EH (cell line): ENCODE results near the gene CCNL2.
A peak's percentile ranks its signal among the peaks of the same experiment; 100 is the strongest.
"Not testable (repeated sequence)": the region's sequence is repeated elsewhere in the genome, so short reads cannot be mapped to it uniquely, and the experiment has no call there.

Experiments
- DNase-seq: peaks from one replicate; pipeline ENCODE4 v3.0.0-alpha.2; 2015; ENCODE audit warnings: low read depth

Gene CCNL2

DNA sequence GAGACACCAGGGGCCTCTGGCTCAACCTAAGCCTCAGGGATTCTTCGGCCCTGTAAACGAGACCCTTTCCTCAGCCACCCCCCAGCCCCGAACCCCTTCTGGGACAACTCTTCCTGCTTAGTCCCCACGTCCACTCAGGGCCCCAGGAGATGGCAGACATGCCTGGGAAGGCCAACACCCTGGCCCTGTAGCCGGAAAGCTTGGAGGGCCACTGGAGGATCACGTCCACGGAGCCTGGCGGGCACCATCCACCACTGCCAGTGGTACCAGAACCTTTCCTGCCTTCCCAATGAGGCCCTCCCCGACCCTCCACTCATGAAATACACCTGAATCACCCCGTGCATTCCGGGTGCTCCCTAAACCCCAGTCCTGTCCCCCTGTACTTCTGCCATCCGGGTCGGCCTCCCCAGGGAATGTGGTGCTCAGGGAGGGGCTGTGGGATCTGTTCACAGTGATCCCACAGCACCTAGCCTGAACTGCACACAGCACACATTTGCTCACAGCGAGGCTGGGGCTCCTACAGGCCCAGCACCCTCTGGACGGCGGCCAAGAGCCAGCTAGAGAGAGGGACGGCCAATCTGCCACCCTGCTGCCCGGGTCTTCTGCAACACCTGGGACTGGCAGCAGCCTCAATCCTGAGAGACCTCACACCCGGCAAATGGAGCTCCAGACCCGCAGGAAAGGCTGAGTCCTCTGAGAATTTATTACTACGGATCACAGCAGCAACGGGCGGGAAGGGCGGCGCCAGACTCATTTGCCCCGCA lies 25.9 kb downstream of the CCNL2 start:
- DNase-seq, result no peak

DNA sequence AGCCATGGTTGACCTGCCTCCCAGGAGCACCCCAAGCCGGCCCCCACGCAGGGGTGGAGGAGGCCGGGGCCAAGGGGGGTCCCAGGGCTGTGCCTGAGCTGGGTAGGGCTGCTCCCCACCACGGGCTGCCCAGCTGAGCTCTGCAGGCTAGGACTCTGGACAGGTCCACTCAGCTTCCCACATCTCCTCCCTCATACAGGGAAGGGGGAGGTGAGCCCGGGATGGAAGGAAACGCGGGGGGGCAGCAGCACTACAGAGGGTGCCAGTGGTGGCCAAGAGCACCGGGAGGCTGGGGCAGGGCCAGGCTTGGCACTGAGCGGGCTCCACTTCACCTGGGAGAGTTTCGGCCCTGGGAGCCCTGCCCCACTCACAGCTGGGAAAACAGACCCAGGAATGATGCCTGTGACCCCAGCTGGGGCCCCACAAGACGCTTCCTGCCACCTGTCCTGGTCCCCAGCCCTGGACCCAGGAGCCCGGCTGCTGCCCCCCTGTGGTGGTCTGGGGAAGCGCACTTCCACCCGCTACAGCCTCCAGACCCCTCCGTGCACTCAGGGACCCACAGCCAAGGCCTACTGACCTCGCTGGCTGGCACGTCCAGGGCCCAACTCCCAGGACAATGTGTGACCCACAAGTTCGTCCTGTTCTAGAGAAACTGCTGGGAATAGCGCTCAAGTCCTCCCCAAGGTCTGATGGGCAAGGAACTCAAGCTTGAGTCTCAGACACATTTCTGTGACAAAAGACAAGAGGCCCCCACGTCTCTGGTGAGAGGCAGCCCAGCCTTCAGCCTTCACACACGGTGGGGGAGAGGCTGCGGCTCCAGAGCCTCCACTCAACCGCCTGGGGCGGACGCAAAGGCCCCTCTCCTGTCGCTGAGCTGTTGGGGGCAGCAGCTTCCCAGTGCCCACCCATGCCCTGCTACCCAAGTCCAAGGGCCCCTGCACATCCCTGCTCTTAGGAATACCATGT lies 27.1 kb downstream of the CCNL2 start:
- DNase-seq, result peak; percentile 65

DNA sequence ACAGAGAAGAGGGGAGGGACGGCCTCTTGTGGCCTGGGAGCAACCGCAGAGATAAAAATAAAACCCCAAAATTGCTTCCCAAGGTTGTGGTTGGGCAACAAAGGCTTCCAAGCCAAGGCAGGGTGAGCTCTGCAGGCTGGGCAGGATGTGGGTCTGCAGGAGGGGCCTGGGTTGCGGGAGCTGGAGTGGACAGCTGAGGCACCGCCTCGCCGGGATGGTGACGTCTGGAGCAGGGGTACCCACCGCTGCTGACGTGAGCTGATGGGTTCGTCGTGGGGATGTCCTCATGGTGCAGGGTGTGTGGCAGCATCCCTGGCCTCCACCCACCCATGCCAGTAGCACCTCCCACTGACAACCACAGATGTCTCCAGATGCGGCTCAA lies 27.8 kb downstream of the CCNL2 start:
- no peak for DNase-seq

DNA sequence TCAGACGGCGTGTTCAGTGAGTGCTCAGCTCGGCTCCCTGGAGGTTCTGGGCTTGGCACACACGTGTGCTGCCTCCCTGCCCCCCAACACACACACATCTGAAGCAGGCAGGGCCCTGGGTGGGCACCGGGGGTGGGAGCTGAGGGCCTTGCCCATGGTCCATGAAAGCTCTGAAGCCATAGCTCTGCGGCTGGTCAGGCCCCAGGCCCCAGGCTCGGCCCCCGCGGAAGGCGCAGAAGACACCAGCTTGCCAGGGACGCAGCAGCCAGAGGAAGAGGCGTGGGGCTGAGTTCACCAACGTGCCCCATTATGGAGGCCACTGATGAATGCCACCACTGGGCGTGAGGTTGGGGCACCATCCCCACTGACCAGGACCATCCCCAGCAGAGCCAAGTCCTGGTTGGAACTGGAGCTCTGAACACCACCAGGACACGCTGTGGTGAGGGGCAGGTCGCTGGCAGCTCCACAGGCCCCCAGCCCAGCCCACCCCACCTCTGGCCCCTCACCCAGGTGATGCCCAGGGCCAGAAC lies 28.3 kb downstream of the CCNL2 start:
- DNase-seq, result no peak

DNA sequence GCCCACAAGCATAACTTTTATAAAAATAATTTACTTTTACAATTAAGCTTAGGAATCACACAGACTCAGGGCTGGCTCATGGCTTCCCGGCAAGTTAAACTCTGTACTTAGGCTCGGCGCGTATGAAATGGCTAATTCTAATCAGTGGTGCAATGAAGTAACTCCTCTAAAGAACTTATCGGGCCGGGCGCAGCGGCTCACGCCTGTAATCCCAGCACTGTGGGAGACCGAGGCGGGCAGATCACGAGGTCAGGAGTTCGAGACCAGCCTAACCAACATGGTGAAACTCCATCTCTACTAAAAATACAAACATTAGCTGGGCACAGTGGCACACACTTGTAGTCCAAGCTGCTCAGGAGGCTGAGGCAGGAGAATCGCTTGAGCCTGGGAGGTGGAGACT lies 29.0 kb downstream of the CCNL2 start:
- DNase-seq, result not testable (repeated sequence)

DNA sequence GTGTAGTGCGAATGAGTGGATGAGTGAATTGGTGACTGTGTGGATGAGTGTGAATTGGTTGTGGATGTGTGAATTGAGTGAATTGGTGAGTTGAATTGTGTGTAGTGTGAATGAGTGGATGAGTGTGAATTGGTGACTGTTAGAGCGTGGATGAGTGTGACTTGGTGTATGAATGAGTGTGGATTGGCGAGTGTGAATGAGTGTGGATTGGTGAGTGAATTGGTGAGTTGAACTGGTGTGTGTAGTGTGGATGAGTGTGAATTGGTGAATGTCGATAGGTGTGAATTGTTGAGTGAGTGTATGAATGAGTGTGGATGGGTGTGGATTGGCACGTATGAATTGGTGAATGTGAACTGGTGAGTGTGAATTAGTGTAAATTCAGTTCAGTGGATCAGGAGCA lies 31.8 kb downstream of the CCNL2 start:
- no peak for DNase-seq

DNA sequence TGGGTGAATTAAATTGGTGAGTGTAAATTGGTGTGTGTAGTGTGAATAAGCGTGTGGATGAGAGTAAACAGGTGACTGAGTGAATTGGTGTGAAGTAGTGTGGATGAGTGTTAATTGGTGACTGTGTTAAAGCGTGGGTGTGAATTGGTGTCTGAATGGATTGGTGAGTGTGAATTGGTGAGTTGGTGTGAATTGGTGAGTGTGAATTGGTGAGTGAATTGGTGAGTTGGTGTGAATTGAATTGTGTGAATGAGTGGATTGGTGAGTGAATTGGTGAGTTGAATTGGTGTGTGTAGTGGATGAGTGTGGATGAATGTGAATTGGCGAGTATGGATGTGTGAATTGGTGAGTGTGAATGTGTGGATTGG lies 32.5 kb downstream of the CCNL2 start:
- no peak for DNase-seq

DNA sequence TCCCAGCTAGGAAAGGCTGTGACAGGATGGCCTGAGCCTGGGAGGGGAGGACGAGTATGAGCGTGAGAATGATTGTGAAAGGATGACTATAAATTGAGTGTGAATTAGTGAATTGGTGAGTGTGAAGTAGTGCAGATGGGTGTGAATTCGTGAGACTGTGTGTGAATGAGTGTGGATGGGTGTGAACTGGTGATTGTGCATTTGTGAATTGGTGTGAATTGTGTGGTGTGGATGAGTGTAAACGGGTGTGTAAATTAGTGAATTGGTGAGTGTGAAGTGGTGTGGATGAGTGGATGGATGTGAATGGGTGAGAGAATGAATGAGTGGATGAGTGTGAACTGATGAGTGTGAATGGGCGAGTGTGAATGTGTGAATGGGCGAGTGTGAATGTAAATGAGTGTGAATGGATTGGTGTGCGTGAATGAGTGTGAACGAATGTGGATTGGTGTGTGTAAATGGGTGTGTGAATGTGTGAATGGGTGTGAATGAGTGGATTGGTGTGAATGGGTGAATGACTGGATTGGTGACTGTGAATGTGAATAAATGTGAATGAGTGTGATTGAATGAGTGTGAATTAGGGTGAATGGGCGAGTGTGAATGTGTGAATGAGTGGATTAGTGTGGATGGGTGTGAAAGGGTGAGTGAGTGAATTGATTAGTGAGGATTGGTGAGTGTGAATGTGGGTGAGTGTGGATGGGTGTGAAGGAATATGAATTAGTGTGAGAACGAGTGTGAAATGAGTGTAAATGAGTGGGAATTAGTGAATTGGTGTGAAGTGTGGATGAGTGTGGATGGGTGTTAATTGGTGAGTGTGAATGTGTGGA lies 33.0 kb downstream of the CCNL2 start:
- no peak for DNase-seq

DNA sequence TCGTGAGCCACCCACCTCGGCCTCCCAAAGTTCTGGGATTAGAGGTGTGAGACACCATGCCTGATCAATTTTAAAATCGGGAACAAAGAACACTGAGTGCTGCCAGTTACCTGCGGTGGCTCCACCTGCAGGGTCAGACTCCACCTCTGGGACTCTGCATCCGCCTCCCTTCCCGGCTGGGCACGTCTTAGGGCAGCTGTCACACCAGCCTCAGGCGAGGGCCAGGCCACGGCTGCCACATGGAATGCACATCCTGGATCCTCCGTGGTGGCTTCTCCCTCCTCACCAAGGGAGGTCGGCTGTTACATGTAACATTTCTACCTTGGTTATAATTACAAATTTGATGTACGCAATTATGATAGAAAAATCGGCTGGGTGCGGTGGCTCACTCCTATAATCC lies 34.9 kb downstream of the CCNL2 start:
- no peak for DNase-seq

DNA sequence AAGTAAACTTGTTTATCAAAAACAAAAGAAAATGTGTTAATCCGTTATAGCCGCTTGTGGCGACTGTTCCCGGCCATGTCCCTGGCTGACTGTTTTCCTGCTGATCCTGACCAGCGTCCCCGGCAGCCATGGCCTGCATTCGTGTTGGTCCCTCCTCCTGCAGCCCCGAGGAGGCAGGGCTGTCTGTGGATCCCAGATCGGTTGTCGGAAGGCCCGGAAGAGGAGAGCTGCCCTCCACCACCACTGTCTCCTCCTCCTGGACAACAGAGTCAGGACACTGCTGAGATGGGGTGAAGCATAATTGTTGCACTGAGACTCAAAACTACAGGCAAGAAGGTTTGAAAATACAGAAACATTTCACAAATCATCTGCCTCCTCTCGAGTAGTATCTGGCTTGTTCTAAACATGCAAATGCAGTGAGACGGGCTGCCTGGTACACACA lies 37.1 kb downstream of the CCNL2 start:
- DNase-seq, result peak; percentile 94

DNA sequence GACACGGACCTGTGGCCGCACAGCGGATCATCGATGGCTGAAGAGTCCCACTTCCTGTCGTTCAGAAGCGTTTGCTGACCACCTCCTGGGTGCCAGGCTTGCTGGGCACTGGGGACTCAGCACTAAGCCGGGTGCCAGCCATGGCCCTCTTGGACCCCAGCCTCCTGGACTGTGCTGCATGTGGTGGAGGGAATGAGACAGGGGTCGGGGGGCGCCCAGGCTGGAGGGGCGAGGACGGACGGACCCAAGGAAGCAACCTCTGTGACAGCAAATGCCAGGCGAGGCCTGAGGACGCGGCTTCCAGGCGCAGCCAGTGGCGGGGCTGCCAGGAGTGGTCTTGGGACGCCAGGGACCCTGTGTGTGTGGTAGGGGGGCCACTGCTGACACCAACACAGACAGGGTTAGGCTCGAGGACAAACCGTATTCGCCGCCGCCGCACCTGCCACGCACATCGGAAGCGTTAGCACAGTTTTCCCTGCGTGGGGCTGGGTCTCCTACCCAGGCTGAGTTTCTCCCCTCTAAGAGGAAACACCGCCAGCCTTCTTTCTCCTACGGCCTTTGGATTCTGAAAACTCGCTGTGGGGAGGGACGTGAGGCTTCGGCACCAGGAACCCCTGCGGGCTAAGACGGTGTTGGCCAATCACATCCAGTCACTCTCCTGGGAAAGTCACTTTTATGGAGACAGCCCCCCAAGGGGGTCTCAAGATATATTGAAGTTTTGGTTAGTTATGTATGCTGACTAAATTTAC lies 37.7 kb downstream of the CCNL2 start:
- no peak for DNase-seq

DNA sequence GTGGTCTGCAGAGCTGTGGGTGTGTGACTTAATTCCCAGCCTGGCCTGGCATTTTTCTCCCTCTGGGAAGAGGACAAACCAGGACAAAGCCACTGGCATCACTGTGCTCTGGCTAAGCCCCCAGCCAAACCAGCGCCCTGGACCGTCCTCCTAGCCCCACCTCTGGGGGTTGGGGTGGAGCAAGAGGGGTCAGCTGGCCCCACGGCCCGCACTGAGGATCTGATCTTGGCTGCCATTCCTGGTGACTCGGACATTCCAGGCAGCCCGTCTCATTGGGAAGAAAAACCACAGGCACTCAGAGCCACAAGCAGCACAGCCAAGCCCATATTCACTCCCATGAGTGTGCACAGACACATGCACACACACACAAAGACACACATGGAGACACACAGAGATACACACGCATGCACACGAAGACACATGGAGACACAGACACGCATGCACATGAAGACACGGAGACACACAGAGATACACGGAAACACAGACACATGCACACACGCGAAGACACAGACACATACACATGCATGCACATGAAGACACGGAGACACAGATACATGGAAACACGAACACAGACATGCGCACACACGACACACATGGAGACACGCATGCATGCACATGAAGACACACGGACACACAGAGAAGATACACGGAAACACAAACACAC lies 38.5 kb downstream of the CCNL2 start:
- DNase-seq, result peak; percentile 99

DNA sequence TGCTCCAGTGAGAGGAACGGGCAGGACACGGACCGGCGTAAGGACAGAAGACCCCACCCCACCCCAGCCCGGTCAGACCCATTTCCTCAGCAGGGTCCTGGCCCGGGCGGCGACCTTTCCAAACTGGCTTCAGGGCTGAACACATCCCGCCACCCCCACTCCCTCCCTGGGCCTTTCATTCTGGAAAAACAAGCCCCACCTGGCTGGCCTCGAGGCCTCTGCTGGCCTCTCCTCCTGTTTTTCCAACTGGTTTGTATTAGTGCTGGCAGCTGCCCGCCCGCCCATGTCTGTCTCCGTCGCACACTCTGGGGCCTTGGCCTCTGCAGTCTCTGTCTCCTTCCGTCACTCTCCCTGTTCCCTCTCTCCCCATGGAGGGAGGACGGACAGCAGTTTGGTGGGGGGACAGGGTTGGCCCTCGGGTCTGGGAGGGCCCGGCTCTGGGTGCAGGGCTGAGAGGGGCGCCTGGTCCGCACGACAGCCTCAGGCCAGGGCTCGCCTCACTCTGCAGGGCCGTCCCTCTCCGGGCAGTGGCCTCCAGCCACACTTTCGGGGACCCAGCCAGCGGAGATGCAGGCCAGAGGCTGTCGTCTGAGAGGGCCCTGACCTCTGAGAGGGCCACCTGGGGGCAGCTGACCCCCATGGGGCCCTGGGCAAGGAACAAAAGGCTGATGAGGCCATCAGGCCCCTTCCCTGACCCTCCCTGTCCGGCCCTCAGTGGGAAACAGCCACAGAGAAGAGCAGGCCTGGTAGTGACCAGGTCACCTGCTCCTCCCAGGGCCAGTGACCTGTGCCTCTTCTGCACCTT lies 39.3 kb downstream of the CCNL2 start:
- DNase-seq, result peak; percentile 89

DNA sequence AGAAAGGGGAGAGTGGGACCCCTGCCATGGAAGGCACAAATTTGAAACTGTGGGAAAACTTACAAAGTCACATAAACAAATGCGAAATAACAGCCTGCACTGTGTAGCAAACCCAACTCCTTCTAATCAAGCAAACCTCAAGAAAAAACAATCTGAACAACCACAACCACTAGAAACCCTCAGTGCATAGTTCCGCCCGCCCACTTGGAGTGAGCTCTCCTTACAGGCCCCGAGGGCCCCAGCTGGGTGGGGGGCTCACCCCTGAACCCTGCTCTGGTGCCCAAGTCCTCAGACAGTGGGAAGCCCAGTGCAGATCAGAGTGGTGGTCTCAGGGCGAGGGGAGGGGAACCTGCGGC lies 39.8 kb downstream of the CCNL2 start:
- DNase-seq, result peak; percentile 82

DNA sequence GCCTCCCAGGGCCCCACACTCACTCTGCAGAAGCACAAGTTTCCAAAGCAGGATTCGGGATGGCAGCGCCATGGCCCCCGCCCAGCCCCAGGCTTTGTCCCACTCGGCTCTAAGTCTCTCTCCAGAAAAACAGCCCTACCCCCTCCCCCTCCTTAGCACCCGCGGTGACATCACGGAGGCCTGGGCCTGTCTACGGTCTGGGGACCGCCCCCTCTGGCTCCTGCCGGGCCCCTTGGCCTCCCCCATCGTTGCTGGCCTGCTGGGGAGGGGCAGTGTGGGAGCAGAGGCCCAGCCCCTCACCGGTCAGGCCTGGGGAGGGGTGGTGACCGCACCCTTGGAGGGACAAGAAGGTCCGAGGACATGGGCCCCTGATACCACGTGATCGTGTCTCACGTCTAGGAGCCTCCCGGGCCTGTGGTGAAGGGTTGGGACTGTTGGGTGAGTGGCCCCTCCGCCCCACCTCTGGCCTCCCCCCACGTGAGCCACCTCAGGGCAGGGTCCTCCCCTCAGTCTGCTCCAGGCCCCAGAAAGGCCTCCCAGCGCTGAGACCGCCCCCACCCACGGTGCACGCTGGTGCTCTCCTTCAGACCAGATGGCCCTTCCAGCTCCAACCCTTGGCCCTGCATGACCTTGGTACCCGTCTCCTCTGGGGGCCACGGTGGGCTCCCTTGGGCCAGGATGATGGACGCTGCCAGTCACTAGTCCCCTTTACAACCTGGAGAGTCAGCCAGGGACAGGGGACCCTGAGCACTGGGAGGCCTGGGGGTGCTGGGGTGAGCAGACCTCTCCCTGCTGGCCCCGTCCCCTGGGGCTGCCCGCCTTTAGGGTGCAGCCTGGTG lies 40.5 kb downstream of the CCNL2 start, which contains the start of gene MXRA8:
TSS of gene MXRA8 (minus strand) at position 123 of the 839 bp plus-strand sequence. CDS start at position 72, 51 bp downstream.
- peak; percentile 94 for DNase-seq

DNA sequence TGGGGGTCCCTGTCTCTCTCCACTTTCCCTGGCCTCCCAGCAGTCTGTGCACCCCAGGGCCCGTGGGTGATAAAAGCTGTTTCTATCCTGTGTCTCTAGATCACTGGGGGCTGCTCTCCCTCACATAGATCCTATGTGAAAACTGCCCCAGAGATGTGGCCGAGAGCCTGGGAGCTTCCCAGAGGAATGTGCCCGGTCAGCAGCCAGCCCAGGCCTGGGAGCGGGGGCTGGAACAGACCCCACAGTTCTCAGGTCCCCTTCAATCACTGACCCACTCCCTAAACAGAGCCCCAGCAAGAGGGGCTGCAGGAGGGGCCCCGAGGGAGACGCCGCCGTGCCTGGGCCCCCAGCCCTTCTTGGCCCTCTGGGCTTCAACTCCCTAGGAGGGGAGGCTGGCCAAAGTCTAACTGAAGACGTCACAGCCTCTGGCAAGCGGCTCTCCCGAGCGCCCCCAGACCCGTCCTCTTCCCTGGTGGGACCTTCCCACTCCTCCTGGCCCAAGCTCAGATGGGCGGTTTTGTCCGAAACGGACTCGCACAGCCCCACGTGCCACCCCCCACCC lies 41.2 kb downstream of the CCNL2 start:
- DNase-seq, result peak; percentile 54

DNA sequence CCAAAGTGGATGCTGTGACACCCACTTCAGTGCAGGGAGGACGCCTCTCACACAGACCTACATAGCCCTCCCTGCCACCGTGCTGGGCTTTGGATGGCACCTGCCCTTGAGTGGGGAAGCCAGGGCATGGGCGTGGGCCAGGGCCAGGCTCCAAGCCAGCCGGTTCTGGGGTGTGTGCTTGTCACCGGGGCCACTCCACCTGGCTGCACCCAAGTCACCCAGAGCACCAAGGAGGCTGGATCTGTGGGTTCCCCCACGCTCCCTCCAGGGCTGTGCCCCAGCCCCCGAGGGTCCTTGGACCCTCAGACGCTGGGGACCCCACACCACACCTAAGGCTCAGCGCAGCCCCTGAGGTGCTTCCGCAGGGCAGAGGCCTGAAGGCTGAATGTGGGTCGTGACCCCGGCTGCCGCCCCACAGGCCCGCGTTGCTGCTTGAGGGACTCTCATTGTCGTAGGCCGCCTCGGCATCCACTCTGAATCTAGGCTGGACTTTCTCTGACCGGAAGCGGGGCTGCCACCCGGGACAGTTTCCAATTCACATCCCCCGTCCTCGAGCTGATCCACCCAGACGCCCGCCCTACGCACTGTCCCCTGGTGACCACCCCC lies 42.2 kb downstream of the CCNL2 start:
- peak; percentile 62 for DNase-seq

DNA sequence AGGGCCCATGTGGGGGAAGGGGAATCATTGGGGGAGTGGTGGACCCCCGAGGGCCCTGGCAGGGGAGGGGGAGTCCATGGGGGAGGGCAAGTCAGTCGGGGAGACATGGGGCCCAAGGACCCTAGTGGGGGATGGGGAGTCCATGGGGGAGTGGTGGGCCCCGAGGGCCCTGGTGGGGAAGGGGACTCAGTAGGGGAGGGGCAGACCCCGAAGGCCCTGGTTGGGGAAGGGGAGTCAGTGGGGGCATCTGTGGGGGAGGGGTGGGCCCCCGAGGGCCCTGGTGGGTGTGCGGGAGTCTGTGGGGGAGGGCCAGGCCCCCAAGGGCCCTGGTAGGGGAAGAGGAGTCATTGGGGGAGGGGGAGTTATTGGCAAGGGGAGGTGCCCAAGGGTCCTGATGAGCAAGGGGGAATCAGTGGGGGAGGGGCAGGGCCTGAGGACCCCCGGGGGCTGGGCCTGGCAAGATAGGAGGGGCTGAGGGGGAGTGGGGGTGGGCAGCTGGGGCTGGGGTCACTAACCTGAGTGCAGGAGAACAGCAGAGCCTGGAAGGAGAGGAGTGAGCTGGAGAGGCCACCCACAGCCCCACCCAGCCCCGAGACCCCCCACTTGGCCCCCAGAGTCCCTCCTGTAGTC lies 42.9 kb downstream of the CCNL2 start:
- DNase-seq, result no peak
